ENCODE data around the gene RETREG3. TPM values are rescaled to one million over a fixed set of nuclear protein-coding genes. Genes with fewer than 3 reads are reported as not detected.

RETREG3 gene
- total and polyA plus RNA-seq, 2 of the 13 experiments (the other 11 are each of a cell fraction or from before 2014, with no cell fraction given): 47.0 to 55.8 TPM

DNA sequence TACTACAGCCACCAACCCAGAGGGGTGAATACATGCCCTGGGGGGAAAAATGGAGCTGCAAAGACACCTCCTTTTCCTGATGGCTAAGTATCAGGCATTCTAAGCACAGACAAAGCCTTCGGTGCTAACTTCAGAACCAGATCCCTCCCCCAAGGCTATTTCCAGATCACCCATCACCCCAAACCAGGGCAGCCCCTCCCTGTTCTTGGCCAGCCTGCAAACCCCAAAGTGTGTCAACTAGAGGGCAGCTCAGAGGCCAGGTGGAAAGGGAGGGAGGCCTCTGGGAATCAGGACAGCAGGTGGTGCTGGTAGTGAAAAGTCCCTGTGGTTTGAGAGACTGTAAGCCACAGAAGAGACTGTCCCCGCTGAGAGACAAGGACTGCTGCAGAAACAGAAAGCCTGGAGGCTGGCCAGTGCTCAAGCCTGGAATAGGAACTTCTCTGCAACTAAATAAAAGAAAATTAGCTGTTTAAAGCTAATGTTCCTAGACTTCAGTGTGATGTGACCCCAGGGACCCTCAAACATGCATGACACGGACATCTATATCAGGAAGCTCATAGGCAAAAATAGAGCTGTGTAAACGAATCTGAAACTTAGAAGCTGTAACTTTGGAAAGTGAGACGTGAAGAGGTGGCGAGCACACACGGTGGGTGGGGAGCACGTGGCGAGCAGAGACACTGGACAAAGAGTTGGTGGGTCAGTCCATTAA lies 9.4 kb upstream of the RETREG3 start (continued):
- TF ChIP-seq, protein P1, sequence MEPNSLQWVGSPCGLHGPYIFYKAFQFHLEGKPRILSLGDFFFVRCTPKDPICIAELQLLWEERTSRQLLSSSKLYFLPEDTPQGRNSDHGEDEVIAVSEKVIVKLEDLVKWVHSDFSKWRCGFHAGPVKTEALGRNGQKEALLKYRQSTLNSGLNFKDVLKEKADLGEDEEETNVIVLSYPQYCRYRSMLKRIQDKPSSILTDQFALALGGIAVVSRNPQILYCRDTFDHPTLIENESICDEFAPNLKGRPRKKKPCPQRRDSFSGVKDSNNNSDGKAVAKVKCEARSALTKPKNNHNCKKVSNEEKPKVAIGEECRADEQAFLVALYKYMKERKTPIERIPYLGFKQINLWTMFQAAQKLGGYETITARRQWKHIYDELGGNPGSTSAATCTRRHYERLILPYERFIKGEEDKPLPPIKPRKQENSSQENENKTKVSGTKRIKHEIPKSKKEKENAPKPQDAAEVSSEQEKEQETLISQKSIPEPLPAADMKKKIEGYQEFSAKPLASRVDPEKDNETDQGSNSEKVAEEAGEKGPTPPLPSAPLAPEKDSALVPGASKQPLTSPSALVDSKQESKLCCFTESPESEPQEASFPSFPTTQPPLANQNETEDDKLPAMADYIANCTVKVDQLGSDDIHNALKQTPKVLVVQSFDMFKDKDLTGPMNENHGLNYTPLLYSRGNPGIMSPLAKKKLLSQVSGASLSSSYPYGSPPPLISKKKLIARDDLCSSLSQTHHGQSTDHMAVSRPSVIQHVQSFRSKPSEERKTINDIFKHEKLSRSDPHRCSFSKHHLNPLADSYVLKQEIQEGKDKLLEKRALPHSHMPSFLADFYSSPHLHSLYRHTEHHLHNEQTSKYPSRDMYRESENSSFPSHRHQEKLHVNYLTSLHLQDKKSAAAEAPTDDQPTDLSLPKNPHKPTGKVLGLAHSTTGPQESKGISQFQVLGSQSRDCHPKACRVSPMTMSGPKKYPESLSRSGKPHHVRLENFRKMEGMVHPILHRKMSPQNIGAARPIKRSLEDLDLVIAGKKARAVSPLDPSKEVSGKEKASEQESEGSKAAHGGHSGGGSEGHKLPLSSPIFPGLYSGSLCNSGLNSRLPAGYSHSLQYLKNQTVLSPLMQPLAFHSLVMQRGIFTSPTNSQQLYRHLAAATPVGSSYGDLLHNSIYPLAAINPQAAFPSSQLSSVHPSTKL (CRISPR knock-in tag; IDR thresholded peaks at IDR 0.05): peak; percentile 57
- TF ChIP-seq PTBP1 (IDR thresholded peaks at IDR 0.05; ENCODE audit: low read depth, low read length, poor library complexity, severe bottlenecking): no peak
- TF ChIP-seq, protein P2, sequence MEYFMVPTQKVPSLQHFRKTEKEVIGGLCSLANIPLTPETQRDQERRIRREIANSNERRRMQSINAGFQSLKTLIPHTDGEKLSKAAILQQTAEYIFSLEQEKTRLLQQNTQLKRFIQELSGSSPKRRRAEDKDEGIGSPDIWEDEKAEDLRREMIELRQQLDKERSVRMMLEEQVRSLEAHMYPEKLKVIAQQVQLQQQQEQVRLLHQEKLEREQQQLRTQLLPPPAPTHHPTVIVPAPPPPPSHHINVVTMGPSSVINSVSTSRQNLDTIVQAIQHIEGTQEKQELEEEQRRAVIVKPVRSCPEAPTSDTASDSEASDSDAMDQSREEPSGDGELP (IDR thresholded peaks at IDR 0.05; ENCODE audit: borderline replicate concordance, low read depth): peak; percentile 80; the same call in 1 of the 2 replicates
- no peak for TF ChIP-seq SYNCRIP (IDR thresholded peaks at IDR 0.05; ENCODE audit: insufficient read depth, low read depth, low read length)
- TF ChIP-seq, protein P3, sequence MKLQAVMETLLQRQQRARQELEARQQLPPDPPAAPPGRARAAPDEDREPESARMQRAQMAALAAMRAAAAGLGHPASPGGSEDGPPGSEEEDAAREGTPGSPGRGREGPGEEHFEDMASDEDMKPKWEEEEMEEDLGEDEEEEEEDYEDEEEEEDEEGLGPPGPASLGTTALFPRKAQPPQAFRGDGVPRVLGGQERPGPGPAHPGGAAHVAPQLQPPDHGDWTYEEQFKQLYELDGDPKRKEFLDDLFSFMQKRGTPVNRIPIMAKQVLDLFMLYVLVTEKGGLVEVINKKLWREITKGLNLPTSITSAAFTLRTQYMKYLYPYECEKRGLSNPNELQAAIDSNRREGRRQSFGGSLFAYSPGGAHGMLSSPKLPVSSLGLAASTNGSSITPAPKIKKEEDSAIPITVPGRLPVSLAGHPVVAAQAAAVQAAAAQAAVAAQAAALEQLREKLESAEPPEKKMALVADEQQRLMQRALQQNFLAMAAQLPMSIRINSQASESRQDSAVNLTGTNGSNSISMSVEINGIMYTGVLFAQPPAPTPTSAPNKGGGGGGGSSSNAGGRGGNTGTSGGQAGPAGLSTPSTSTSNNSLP (IDR thresholded peaks at IDR 0.05; ENCODE audit: low read depth, low read length): 0 out of 2 replicates have a peak, but pooled peaks have one; percentile 20
- TF ChIP-seq SRSF4 (IDR thresholded peaks at IDR 0.05; ENCODE audit: low read depth, low read length, poor library complexity, severe bottlenecking): no peak
- 0 out of 2 replicates have a peak, but pooled peaks have one; percentile 49 for TF ChIP-seq ARNT2 (CRISPR knock-in tag; IDR thresholded peaks at IDR 0.05; ENCODE audit: low read depth)
- TF ChIP-seq SIN3A (IDR thresholded peaks at IDR 0.05; ENCODE audit: borderline replicate concordance, low read depth, low read length): no peak
- no peak for TF ChIP-seq ZNF577 (CRISPR knock-in tag; IDR thresholded peaks at IDR 0.05; ENCODE audit: borderline replicate concordance, low read depth)
- no peak for TF ChIP-seq PRMT3 (CRISPR knock-in tag; IDR thresholded peaks at IDR 0.05; ENCODE audit: borderline replicate concordance, low read depth)
- no peak for TF ChIP-seq RELA (CRISPR knock-in tag; IDR thresholded peaks at IDR 0.05)
- TF ChIP-seq, protein P4, sequence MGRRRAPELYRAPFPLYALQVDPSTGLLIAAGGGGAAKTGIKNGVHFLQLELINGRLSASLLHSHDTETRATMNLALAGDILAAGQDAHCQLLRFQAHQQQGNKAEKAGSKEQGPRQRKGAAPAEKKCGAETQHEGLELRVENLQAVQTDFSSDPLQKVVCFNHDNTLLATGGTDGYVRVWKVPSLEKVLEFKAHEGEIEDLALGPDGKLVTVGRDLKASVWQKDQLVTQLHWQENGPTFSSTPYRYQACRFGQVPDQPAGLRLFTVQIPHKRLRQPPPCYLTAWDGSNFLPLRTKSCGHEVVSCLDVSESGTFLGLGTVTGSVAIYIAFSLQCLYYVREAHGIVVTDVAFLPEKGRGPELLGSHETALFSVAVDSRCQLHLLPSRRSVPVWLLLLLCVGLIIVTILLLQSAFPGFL (CRISPR knock-in tag; IDR thresholded peaks at IDR 0.05): no peak
- TF ChIP-seq, protein P5, sequence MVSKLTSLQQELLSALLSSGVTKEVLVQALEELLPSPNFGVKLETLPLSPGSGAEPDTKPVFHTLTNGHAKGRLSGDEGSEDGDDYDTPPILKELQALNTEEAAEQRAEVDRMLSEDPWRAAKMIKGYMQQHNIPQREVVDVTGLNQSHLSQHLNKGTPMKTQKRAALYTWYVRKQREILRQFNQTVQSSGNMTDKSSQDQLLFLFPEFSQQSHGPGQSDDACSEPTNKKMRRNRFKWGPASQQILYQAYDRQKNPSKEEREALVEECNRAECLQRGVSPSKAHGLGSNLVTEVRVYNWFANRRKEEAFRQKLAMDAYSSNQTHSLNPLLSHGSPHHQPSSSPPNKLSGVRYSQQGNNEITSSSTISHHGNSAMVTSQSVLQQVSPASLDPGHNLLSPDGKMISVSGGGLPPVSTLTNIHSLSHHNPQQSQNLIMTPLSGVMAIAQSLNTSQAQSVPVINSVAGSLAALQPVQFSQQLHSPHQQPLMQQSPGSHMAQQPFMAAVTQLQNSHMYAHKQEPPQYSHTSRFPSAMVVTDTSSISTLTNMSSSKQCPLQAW (CRISPR knock-in tag; IDR thresholded peaks at IDR 0.05): peak; percentile 69; the same call in 1 of the 2 replicates
- TF ChIP-seq, protein P6, sequence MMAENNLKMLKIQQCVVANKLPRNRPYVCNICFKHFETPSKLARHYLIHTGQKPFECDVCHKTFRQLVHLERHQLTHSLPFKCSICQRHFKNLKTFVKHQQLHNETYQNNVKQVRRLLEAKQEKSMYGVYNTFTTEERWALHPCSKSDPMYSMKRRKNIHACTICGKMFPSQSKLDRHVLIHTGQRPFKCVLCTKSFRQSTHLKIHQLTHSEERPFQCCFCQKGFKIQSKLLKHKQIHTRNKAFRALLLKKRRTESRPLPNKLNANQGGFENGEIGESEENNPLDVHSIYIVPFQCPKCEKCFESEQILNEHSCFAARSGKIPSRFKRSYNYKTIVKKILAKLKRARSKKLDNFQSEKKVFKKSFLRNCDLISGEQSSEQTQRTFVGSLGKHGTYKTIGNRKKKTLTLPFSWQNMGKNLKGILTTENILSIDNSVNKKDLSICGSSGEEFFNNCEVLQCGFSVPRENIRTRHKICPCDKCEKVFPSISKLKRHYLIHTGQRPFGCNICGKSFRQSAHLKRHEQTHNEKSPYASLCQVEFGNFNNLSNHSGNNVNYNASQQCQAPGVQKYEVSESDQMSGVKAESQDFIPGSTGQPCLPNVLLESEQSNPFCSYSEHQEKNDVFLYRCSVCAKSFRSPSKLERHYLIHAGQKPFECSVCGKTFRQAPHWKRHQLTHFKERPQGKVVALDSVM (CRISPR knock-in tag; IDR thresholded peaks at IDR 0.05): no peak

Data from HepG2 (cell line).